Stimulated activated CD4-positive, alpha-beta T cell treated with anti-CD3 and anti-CD28 coated beads, Interleukin-2, amount 100 ng/mL, for 4 hours (primary cell): ENCODE measurements around the gene THPO.

Experiments used
- DNase-seq: peaks from one replicate; pipeline ENCODE4 v3.0.0-alpha.2; 2020; ENCODE audit warnings: low read depth

THPO gene

DNA sequence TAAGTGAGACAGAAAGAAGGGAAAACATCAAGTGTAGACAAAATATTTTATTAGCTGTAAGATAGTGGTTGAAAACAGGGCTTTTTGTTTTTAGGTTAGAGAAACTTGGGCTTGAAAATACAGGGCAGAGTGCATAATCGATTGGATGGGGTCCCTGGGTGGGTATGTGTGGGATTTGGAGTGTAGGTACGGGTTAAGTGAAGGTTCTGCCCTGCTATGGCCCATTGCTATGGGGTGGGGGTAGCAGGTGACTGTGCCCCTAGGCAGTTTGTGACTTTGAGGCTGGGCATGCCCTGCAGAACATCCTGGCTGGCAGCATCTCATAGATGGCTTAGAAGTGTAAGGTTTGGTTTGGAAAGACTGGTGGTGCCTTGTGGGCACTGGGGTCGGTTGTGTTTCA lies 44.3 kb downstream of the THPO start:
- no peak for DNase-seq

GRCh38 chr3:184333190-184333589 lies 44.8 kb downstream of the THPO start:
- no peak for DNase-seq

DNA sequence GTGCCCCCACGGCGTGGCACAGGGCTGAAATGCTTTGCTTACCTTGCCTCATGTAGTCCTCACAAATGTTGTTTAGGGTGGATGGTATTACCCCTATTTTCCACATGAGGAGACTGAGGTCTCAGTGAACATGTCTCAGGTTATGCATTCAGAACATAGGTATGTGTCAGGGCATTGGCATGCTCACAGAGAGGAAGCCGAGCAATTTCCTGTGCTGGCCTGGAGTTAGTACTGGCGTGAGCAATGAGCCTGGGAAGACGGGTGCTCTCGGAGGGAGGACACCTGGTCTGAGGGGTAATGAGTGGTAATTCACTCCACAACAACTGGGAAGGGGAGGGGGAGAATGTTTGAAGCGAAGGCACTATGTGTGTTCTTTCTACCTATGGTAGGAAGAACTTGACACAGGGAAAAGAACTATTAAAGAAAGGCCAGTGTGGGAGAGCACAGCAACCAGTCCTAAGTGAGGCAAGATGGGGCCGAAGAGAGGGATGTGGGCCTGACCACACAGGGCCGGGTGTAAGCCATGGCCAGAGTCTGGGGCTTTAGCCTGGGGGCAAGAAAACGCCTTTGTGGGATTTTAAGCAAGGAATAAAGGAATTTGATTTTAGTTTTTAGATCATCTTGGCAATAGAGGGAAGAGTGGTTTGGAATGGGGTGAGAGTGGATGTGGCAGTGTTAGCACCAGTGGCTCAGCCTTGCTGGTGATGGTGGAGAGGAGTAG lies 45.5 kb downstream of the THPO start:
- no peak for DNase-seq

DNA sequence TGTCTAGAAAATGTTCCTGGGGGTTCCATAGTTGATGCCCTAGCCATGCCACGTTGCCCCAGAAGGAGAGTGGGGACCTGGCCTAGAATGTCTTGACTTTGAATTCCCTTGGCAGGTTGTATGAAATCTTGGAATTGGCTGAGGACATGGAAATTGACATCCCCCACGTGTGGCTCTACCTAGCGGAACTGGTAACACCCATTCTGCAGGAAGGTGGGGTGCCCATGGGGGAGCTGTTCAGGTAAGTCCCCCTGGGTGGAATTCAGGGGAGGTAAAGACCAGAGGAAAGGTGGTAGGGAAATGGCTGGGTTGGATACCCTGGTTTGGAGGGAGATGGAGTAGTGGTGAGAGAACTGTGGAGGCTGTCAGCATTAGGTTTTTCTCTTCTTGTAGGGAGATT lies 49.5 kb downstream of the THPO start:
- no peak for DNase-seq

DNA sequence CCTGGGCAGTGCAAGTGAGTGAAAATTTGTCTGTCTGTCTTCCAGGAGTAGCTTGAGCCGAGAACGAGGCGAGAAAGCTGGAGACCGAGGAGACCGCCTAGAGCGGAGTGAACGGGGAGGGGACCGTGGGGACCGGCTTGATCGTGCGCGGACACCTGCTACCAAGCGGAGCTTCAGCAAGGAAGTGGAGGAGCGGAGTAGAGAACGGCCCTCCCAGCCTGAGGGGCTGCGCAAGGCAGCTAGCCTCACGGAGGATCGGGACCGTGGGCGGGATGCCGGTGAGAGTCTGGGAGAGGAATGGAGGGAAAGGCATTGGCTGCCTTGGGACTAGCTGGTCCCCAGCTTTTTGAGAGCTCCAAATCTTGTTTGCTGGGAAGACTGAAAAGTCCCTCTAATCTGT lies 50.8 kb downstream of the THPO start:
- no peak for DNase-seq

GRCh38 chr3:184325715-184326369 lies 52.2 kb downstream of the THPO start:
- DNase-seq = peak; percentile 52

DNA sequence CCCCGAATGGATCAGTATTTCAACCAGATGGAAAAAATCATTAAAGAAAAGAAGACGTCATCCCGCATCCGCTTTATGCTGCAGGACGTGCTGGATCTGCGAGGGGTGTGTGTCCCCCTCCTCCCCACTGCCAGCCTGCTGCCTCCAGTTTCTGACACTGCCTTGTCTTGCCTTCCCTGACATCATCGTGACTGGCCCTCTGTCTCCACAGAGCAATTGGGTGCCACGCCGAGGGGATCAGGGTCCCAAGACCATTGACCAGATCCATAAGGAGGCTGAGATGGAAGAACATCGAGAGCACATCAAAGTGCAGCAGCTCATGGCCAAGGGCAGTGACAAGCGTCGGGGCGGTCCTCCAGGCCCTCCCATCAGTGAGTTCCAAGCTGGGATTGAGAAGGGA lies 52.7 kb downstream of the THPO start:
- DNase-seq = no peak

DNA sequence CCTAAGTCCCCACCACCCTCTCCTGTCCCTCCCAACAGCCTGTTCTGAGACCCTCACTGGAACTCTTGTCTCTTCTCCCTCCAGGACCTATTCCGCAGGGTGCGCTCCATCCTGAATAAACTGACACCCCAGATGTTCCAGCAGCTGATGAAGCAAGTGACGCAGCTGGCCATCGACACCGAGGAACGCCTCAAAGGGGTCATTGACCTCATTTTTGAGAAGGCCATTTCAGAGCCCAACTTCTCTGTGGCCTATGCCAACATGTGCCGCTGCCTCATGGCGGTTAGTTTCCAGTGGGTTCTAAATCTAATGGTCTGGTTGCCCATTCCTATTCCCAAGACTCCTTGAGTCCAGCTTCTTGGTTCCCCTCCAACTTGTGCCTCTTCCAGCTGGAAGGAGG lies 54.3 kb downstream of the THPO start:
- DNase-seq = no peak

GRCh38 chr3:184322731-184323487 lies 55.1 kb downstream of the THPO start:
- DNase-seq = no peak
